HG03469 (cell line): Measurements from ENCODE around the gene CRNKL1.
"Not testable (repeated sequence)": the region's sequence is repeated elsewhere in the genome, so short reads cannot be mapped to it uniquely, and the experiment has no call there.

Experiments
- ATAC-seq: cut with Tn5 transposase; IDR thresholded peaks from one replicate; pipeline ENCODE4 v1.9.1; 2021; ENCODE audit warnings: mild to moderate bottlenecking, moderate library complexity, moderate number of reproducible peaks; ENCODE audit not compliant: unreplicated experiment

CRNKL1 gene

GRCh38 chr20:20010639-20011500, 41.4 kb downstream of the CRNKL1 start:
- ATAC-seq: no peak

- no peak for ATAC-seq
Observed at GRCh38 chr20:20009784-20010253, 42.4 kb downstream of the CRNKL1 start.

DNA sequence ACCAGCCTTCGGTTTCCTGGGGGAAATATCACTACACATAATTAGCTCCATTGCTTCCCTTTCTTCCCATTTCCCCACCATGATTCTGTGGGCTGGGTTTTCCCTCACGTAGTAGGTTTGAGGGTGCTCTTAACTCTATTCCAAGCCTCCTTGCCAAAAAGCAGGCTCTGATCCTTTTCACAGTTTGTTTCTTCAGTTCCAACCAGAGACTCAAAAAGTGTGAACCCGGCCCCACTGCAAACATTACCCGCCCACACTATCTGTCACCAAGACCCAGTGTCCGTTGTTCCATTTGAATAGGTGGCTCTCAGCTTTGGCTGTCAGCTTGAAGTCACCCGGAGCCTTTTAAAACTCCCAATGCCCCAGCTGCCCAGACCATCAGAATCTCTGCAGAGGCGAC, 46.9 kb downstream of the CRNKL1 start:
- ATAC-seq: no peak

DNA sequence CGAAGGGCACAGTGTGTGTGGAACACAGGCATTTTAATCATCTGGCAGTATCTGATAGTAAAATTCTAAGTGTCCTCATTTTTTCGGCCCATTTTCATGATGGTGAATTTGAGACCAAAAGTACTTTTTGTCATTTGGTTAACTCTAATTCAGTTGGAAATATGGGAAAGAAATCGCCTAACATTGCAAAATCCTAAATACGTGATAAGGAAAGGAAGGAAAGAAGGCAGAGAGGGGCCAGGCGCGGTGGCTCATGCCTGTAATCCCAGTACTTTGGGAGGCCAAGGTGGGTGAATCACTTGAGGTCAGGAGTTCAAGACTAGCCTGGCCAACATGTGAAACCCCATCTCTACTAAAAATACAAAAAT, 48.3 kb downstream of the CRNKL1 start:
- not testable (repeated sequence) for ATAC-seq

GRCh38 chr20:20003031-20003954, 49.0 kb downstream of the CRNKL1 start:
- ATAC-seq: no peak

DNA sequence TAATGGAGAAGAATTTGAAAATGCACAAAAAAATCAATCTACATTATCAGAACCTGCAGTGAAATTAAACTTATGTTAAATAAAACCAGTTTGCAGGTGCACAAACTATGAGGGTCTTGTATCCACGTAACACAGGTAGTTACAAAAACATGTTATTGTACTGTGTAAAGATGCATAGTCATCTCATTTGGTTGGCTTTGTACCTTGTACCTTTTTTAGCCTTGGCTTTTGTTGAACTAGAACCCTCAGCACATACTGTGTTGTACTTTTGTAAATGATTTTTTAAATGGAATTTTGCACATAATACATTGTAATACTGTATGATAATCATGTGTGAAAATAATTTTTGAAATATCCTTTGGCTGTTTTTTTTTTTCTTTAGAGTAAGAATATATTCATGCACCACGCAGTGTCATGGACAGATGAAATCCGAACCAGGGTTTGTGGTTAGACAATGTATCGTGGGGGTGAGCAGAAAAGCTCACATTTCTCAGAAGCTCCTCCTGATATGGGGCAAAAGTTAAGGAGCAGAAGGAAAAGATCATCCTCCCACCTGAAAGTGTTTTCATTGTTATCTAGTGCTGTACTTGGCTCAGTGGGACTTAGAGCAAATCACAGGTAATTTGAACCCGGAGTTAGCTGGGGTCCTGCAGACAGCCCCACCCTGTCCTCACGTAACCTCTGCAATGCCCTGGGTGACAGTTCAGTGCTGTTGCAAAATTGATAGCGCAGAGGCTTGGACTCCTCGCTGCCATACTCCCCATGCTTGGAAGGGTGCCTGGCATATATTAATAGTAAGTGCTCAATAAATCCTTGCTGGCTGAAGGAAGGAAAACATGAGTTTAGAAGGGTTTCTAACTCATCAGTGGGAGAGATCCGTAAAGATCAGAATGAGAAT, 49.9 kb downstream of the CRNKL1 start:
- ATAC-seq: no peak

GRCh38 chr20:20000211-20000968, 51.9 kb downstream of the CRNKL1 start:
- no peak for ATAC-seq

- ATAC-seq: no peak
Observed at GRCh38 chr20:19998990-19999705, 53.1 kb downstream of the CRNKL1 start.

- ATAC-seq: no peak
Observed at GRCh38 chr20:19996917-19997316, 55.3 kb downstream of the CRNKL1 start.

DNA sequence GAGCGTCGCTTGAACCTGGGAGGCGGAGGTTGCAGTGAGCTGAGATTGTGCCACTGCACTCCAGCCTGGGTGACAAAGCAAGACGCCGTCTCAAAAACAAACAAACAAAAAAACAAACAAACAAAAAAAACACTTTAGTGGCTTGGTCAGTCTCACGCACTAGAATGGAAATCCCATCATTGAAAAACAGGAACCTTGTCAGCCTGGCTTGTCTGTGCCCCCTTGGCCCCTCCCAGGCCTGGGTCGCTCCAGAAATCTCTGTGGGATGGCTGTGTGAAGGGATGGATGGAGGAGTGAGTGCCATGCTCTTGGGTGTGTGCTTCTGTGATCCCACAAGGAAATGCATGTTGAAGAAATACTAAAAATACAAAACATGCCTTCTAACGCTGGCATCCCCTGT, 56.0 kb downstream of the CRNKL1 start:
- ATAC-seq: no peak

DNA sequence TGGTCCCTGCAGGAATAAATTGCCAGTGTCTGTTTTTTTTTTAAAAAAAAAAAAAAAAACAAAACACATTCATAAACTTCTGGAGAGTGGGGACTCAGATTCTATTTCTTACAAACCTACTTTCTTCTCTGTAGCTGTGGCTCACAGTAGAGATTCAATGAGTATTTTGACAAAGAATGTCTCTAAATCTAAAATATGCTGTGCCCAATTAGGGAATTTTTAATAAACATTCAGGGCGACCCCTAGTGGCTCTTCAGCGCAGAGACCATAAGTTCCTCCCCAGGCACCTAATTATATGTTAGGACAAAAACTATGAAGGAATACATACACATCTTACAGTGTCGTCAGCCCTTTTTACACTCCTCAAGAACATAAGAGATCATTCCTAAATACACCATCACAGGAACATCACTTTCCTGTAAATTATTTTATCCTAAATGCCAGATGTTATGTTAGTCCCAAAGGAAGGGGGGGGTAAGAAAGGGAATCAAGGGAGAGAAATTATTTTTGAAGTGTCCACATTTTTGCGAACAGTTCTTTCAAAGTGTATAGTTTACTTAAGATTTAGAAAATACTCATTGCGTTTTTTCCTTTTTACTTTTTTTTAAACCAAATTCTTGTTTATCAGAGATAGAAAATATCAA, 56.9 kb downstream of the CRNKL1 start:
- no peak for ATAC-seq

GRCh38 chr20:19993958-19994669, 58.2 kb downstream of the CRNKL1 start:
- no peak for ATAC-seq

DNA sequence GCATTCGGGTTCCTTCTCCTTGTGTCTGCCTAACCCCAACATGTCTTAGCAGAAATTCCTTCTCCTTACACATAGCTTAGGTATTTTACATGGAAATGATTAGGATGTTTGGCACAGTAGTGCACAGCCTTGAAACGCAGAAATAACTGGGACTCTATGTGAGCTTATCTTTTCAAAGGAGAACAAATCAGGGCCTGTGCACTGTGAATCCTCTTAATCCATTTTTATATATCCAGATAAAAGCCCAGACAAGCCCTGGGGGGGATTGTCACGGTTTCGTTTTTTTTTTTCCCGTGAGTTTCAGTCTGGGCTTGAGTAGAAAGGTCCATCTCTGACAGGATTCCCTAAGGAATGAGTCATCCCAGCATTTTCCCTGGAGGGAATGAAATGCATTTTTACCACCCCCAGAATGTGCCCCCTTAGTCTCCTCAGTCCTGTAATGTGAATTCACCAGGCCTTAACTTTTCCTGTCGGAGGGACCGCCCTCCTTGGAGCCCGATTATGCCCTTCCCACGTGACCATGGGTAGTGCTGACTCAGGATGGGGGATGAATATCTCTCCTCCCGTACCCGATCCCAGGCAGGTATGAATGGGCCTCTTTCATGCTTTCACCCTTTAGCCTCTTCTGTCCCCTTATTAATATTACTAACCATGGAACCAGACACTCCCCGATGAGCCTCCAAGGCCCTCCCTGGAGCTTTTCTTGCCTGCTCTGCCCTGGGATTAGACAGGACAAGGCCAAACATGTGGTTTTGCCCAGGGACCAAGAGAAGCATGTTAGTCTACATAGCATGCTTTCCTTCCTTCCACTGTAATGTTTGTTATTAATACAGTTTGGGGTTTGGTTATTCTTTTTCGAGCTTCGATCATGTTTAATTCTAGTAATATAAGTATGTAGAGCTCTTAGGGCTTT, 59.0 kb downstream of the CRNKL1 start:
- no peak for ATAC-seq

GRCh38 chr20:19991854-19992253, 60.4 kb downstream of the CRNKL1 start:
- ATAC-seq: no peak

DNA sequence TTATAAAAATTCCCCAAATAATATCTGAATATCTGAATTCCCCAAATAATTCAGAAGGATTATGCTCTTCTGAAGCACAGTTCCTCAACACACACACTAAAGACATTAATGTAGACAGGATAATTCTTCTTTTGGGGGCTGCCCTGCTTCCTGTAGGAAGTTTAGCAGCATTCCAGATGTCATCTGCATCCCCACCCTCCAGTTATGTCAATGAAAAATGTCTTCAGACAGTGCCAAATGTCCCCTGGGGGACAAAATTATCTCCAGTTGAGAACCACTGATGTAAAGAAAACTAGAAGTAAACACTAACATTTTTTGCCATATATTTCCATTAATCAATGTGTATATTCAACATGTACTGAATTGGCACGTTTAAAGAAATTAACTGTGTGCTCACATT, 61.0 kb downstream of the CRNKL1 start:
- no peak for ATAC-seq

- ATAC-seq: no peak
Observed at GRCh38 chr20:19990850-19991249, 61.4 kb downstream of the CRNKL1 start.

GRCh38 chr20:19987046-19987445, 65.2 kb downstream of the CRNKL1 start:
- ATAC-seq: no peak
